PC-9 (cell line): Measurements from ENCODE around the gene MYO5B. TPM values are rescaled to one million over a fixed set of nuclear protein-coding genes. Genes with fewer than 3 reads are reported as not detected.
A peak's percentile ranks its signal among the peaks of the same experiment; 100 is the strongest.

Experiments used
- BruUV-seq: library from RNA; stranded (reverse); fragments of 400-500 nt; replicated peaks from 2 replicates; lab custom pipeline; 2021; lab: Mats Ljungman, UMichigan
- CTCF ChIA-PET: fragments of 300-600 bp; sonication (Branson Sonifier 250); formaldehyde crosslinking; loops from one replicate; lab custom pipeline; 2022; ENCODE audit warnings: antibody characterized with exemption; lab: Charles Lee
- POLR2A ChIA-PET: fragments of 300-600 bp; sonication (Branson Sonifier 250); formaldehyde crosslinking; loops from one replicate; lab custom pipeline; 2022; ENCODE audit warnings: antibody characterized with exemption; ENCODE audit not compliant: unreplicated experiment; lab: Charles Lee
- DNase-seq, 2 experiments: peaks; one replicate each; pipeline versions ENCODE4 v3.0.0 to v3.0.0-alpha.2; 2015 to 2022; ENCODE audit warnings: mixed read lengths in 1 of 2
- H2AFZ ChIP-seq: fragments of 200-600 bp; sonication (generic); 2 replicates; pipeline ENCODE4 v1.8.1; 2017; ENCODE audit warnings: antibody characterized with exemption
- H3F3A ChIP-seq: fragments of 200-600 bp; sonication (generic); 2 replicates; pipeline ENCODE4 v1.8.1; 2017; ENCODE audit warnings: antibody characterized with exemption, mild to moderate bottlenecking, low read depth; ENCODE audit not compliant: insufficient read depth
- H3K27ac ChIP-seq: fragments of 200-600 bp; sonication (generic); 2 replicates; pipeline ENCODE4 v1.6.1; 2016; ENCODE audit warnings: mixed run types
- H3K27me3 ChIP-seq: fragments of 200-600 bp; sonication (generic); 2 replicates; pipeline ENCODE4 v1.6.1; 2016; ENCODE audit warnings: low read depth, mixed run types; ENCODE audit not compliant: insufficient read depth
- H3K36me3 ChIP-seq: fragments of 200-600 bp; sonication (generic); 2 replicates; pipeline ENCODE4 v1.6.1; 2016; ENCODE audit warnings: low read depth, mixed run types
- H3K4me1 ChIP-seq: fragments of 200-600 bp; sonication (generic); replicated peaks from 2 replicates; pipeline ENCODE4 v1.6.1; 2016; ENCODE audit warnings: mixed run types; ENCODE audit not compliant: insufficient read depth
- H3K4me2 ChIP-seq: fragments of 200-600 bp; sonication (generic); 2 replicates; pipeline ENCODE4 v1.6.1; 2017; ENCODE audit warnings: mixed run types
- H3K4me3 ChIP-seq: fragments of 200-600 bp; sonication (generic); 2 replicates; pipeline ENCODE4 v1.6.1; 2016; ENCODE audit warnings: mixed run types
- H3K79me2 ChIP-seq: fragments of 200-600 bp; sonication (generic); 2 replicates; pipeline ENCODE4 v1.6.1; 2017; ENCODE audit warnings: low read depth, mixed run types
- H3K9me2 ChIP-seq: fragments of 200-600 bp; sonication (generic); 2 replicates; pipeline ENCODE4 v1.8.1; 2017; ENCODE audit warnings: mild to moderate bottlenecking; ENCODE audit not compliant: insufficient read depth
- H3K9me3 ChIP-seq: fragments of 200-600 bp; sonication (generic); 2 replicates; pipeline ENCODE4 v1.8.1; 2016; ENCODE audit warnings: low read depth; ENCODE audit not compliant: insufficient read depth
- H4K20me1 ChIP-seq: fragments of 200-600 bp; sonication (generic); 2 replicates; pipeline ENCODE4 v1.8.1; 2017; ENCODE audit not compliant: insufficient read depth
- EZH2 ChIP-seq: fragments of 200-600 bp; sonication (generic); IDR thresholded peaks from 2 replicates; pipeline ENCODE4 v1.8.0; 2017; ENCODE audit warnings: antibody characterized with exemption, low read depth
- intact Hi-C: fragments of 100-400 bp; cut with micrococcal nuclease; formaldehyde crosslinking; loops from one replicate; pipeline ENCODE4 v1.10.0; 2022; ENCODE audit not compliant: unreplicated experiment
- total RNA-seq: library from RNA; stranded (reverse); gene quantifications from 2 replicates; pipeline ENCODE4 v1.2.3, GENCODE V29; 2021
- TF ChIP-seq, protein P1 (sequence below): fragments of 200-600 bp; sonication (generic); conservative IDR thresholded peaks from 2 replicates; pipeline ENCODE4 v1.6.1; 2017; ENCODE audit warnings: mixed run types, antibody characterized with exemption, mild to moderate bottlenecking, moderate library complexity

The MYO5B gene
- total RNA-seq, 1 experiment from 2014 or later: 25.4 TPM

DNA sequence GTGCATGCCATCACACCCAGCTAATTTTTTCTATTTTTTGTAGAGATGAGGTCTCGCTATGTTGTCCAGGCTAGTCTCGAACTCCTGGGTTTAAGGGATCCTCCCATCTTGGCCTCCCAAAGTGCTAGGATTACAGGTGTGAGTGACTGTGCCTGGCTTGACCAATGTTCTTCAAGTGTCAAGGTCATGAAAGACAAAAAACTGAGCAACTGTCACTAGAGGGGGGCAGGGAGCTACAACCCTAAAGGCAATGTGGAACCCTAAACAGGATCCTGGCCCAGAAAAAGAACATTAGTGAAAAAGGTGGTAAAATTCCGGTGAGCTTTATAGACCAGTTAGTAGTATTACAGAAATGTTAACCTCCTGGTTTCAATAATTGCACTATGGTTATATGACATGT is 7.3 kb downstream of the MYO5B start:
- H3F3A ChIP-seq: peaks cover 25% of the 10 kb centered on the region
- intact Hi-C loops: no loop called here
- H4K20me1 ChIP-seq: no peaks in the 10 kb centered on the region
- TF ChIP-seq, protein P1, sequence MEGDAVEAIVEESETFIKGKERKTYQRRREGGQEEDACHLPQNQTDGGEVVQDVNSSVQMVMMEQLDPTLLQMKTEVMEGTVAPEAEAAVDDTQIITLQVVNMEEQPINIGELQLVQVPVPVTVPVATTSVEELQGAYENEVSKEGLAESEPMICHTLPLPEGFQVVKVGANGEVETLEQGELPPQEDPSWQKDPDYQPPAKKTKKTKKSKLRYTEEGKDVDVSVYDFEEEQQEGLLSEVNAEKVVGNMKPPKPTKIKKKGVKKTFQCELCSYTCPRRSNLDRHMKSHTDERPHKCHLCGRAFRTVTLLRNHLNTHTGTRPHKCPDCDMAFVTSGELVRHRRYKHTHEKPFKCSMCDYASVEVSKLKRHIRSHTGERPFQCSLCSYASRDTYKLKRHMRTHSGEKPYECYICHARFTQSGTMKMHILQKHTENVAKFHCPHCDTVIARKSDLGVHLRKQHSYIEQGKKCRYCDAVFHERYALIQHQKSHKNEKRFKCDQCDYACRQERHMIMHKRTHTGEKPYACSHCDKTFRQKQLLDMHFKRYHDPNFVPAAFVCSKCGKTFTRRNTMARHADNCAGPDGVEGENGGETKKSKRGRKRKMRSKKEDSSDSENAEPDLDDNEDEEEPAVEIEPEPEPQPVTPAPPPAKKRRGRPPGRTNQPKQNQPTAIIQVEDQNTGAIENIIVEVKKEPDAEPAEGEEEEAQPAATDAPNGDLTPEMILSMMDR: no peak
- TF ChIP-seq EZH2: no peak
- peaks cover 46% of the 10 kb centered on the region for H3K4me1 ChIP-seq
- H3K36me3 ChIP-seq: no peaks in the 10 kb centered on the region
- CTCF ChIA-PET: no interaction called here
- no peaks in the 10 kb centered on the region for H3K27me3 ChIP-seq
- no peak overlapping the region for H2AFZ ChIP-seq
- no peak overlapping the region for H3K4me3 ChIP-seq
- DNase-seq: no peak
- no TSS peak for BruUV-seq
- no peaks in the 10 kb centered on the region for H3K9me3 ChIP-seq
- POLR2A ChIA-PET: no interaction called here
- H3K9me2 ChIP-seq: peaks cover 5% of the 10 kb centered on the region; the same call in 1 of the 2 replicates
- no peak overlapping the region for H3K27ac ChIP-seq
- no peak overlapping the region for H3K4me2 ChIP-seq
- peaks cover 78% of the 10 kb centered on the region for H3K79me2 ChIP-seq

GRCh38 chr18:50186385-50186784 is 8.6 kb downstream of the MYO5B start:
- H3K79me2 ChIP-seq: peaks cover 78% of the 10 kb centered on the region
- intact Hi-C loops: no loop called here
- TF ChIP-seq, protein P1: no peak
- no peak for TF ChIP-seq EZH2
- ChIA-PET POLR2A (interaction anchor here (0.7 kb wide), 1 partner anchor 337 kb away, joined by 3 read pairs; no protein-coding TSS in a partner anchor), CTCF (no interaction called here)
- DNase-seq: no peak
- H2AFZ ChIP-seq: no peak overlapping the region
- no peak overlapping the region for H3K4me3 ChIP-seq
- H3K4me2 ChIP-seq: no peak overlapping the region
- H3K4me1 ChIP-seq: peaks cover 36% of the 10 kb centered on the region
- H3K27me3 ChIP-seq: no peaks in the 10 kb centered on the region
- H3K9me2 ChIP-seq: peaks cover 1% of the 10 kb centered on the region; the same call in 1 of the 2 replicates
- BruUV-seq: no TSS peak
- H3K9me3 ChIP-seq: no peaks in the 10 kb centered on the region
- H4K20me1 ChIP-seq: no peaks in the 10 kb centered on the region
- no peak overlapping the region for H3K27ac ChIP-seq
- peaks cover 19% of the 10 kb centered on the region for H3F3A ChIP-seq
- H3K36me3 ChIP-seq: no peaks in the 10 kb centered on the region

DNA sequence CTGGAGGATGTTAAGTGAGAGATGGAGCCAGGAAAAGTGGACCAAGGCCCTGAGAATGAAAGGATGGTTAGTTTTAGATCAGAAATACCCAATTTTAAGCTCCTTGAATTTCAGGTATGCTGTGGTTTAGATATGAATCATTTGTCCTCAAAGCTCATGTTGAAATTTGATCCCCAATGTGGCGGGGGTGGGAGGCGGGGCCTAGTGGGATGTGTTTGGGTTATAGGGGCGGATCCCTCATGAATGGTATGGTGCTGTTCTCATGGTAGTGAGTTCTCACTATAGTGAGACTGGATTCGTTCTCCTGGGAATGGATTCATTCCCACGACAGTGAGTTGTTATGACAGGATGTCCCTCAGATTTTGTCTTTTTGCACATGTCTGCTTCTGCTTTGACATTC is 11.4 kb downstream of the MYO5B start:
- ChIA-PET CTCF (interaction anchor here (0.6 to 0.7 kb wide), 3 partner anchors 70 to 246 kb away, joined by 3 to 14 read pairs (median 5); partner anchors contain the start of gene CFAP53), POLR2A (interaction anchor here (0.6 to 0.7 kb wide), 9 partner anchors 9 to 751 kb away, joined by 3 to 19 read pairs (median 6); no protein-coding TSS in a partner anchor)
- TF ChIP-seq, protein P1: no peak
- TF ChIP-seq EZH2: no peak
- no peak overlapping the region for H2AFZ ChIP-seq
- H3K4me1 ChIP-seq: peaks cover 19% of the 10 kb centered on the region
- H3K4me2 ChIP-seq: peak overlapping the region; percentile 42
- H3K27ac ChIP-seq: peak overlapping the region; percentile 62
- no peaks in the 10 kb centered on the region for H4K20me1 ChIP-seq
- peak; percentile 27 to 92 for DNase-seq
- H3K9me3 ChIP-seq: no peaks in the 10 kb centered on the region
- peaks cover 69% of the 10 kb centered on the region for H3K79me2 ChIP-seq
- H3K36me3 ChIP-seq: no peaks in the 10 kb centered on the region
- intact Hi-C loops: loop anchor here (1.0 kb wide), 1 partner anchor 21 kb away; no protein-coding TSS in a partner anchor
- H3F3A ChIP-seq: peaks cover 7% of the 10 kb centered on the region
- H3K4me3 ChIP-seq: no peak overlapping the region
- H3K9me2 ChIP-seq: no peaks in the 10 kb centered on the region
- H3K27me3 ChIP-seq: no peaks in the 10 kb centered on the region
- BruUV-seq: no TSS peak
